HG02938 (cell line): ENCODE data around the gene NUP214.

ENCODE experiments used
- ATAC-seq: cut with Tn5 transposase; IDR thresholded peaks from one replicate; pipeline ENCODE4 v1.9.1; 2021; ENCODE audit warnings: mild to moderate bottlenecking, moderate library complexity; ENCODE audit not compliant: unreplicated experiment

The NUP214 gene

DNA sequence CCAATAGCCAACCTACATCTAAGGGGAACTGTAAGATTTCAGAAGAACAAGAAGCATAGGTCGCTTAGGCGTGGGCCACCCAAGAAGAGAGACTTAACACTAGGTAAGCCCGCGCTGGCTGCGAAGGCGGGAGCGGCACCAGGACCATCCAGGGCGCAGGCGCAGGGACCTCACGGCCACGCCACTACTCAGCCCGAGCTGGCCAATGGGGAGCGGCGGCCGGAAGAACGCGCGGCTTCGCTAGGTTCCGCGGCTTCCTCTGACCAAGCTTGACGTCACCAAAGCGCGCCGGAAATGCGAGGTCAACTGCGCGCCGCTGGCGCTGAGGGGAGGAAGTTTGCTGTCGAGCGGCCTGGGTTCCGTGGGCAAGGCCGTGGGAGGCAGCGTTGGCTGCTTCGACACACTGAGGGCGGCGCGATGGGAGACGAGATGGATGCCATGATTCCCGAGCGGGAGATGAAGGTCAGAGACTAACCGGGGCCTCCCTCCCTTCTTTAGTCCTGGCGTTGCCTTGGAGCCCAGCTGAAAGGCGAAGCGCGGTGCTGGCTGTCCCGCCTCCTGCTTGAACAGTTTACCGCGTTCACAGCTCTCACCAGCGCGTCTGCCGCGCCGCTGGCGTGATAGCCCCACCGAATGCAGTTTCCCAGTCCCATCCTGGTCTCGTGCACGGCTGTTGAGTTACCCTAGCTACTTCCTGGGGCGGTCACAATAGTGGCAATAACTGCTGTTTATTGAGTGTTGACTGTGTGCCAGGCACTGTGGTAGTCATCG lies at the start of gene NUP214:
NUP214 (plus strand) TSS at position 299 of the 771 bp plus-strand sequence; CDS start at position 418, 119 bp downstream.
- peak; percentile 92 for ATAC-seq

DNA sequence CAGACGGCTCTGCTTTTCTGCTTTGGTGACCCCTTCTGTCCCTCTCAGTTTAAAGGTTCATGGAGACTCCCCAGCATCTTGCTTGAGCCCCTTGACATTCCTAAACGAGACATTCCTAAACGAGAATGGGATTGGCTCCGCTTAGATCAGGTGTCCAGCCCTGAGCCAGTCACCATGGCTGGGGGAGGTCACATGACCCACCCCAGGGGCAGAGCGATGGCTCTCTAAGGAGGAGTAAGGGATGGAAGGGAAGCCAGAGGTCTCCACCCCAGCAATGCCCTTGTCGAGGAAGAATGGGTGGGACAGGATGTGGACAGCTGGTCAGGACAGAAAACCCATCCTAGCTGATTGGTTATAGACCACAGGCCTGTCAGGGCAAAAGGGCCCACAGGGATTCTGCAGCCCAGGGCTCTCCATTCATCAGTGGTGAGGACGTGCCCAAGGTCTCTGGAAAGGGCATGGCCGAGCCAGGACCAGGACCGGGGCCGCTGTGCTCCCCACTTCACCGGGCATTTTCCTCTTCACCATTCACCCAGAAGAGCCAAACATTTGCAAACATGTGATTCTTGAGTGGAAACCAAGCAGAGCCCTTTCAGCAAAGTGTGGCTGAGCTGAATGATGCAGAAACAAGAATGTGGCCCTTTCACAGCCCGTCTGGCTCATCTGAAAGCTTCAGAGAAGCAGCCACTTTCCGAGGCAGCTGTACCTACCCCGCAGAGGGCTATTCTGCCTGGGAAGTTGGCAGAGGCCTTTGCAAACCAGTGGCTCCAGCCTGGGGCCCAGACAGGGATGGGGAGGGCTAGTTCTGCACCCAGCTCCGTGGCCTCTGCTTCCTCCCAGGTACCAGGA lies 48.8 kb upstream of the NUP214 start:
- ATAC-seq = no peak

GRCh38 chr9:131078427-131079366 lies 46.7 kb upstream of the NUP214 start:
- no peak for ATAC-seq

DNA sequence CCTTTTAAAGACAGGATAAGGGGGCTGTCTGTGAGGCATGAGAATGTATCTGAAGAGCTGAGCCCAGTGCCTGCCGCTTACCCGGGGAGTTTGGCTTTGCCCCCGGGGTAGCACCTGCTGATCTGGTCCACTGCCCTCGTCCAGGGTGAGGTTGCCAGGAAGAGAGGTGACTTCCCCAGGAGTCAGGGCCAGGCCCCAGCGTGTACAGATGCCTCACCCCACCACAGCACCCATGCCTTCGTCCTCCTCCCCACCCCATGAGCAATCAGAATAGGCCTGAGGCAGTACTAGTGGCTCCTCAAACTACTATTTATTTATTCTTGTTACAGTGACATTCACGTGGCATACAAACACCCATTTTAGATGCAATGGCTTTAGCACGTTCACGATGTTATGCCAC lies 44.8 kb upstream of the NUP214 start:
- no peak for ATAC-seq

- ATAC-seq = no peak
These were observed 43.5 kb upstream of the NUP214 start for GRCh38 chr9:131081868-131082267.

DNA sequence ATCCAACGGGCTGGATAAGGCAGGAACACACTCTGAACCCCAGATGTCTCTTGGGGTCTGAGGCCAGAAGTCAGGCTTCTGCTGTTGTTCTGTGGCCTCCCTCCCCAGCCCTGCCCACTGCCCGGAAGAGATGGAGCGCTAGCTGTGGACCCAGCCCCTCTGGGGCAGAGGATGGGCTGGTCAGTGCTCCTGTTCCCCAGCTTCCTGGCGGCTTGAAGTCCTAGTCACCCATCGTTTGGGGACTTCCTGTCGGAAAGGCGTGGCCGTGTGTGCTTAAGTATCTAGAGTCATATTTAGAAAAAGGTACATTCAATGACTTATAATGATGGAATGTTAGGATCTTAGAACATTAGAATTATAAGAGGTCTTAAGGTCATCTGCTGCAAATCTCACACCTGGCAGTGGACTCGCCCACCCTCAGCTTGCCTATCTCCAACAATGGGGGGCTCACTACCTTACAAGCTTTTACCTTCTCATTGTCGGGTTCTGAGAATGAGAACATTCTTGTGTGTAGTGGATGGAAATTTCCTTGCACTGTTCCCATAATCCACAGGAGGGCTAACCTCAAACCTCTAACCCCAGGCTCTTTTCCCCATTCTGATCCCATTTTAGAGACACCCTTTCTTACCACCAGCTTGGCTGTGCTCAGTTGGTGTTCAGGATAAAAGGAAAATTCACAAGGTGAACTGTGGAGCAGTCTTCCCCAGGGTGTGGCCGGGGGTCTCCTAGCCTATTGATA lies 42.4 kb upstream of the NUP214 start:
- ATAC-seq = no peak

GRCh38 chr9:131084661-131085369 lies 40.6 kb upstream of the NUP214 start:
- ATAC-seq = no peak

GRCh38 chr9:131085370-131086122 lies 39.8 kb upstream of the NUP214 start:
- no peak for ATAC-seq

GRCh38 chr9:131087354-131087893 lies 38.0 kb upstream of the NUP214 start:
- no peak for ATAC-seq

DNA sequence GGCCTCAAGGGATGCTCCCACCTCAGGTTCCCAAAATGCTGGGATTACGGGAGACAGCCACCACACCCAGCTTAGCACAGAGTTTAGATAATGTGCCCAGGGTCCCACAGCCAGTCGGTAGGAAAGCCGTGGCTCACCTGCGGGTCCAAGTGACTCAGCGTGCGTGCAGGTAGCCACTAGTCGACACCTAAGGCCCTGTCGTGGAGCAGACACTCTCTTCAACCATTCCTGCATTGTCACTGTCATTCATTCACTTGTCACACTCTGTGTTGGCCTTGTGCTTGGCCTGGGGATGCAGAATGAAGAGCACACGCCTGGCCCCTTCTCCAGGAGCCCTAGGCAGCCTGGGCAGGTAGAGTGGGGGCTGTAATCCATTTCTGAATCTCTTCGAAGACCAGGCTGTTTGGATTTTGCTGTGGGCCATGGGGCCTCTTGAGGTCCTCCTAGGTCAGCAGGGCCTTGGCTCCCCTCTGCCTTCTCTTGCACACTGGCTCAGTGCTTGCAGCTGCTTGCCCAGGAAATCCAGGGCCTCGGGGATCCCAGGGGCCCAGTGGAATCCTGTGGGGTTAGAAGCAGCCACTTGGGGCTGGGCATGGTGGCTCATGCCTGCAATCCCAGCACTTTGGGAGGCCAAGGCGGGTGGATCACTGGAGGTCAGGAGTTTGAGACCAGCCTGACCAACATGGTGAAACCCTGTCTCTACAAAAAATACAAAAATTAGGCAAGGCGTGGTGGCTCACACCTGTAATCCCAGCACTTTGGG lies 35.2 kb upstream of the NUP214 start:
- no peak for ATAC-seq

GRCh38 chr9:131091352-131091992 lies 33.9 kb upstream of the NUP214 start:
- no peak for ATAC-seq

GRCh38 chr9:131092030-131092429 lies 33.4 kb upstream of the NUP214 start:
- ATAC-seq = no peak

DNA sequence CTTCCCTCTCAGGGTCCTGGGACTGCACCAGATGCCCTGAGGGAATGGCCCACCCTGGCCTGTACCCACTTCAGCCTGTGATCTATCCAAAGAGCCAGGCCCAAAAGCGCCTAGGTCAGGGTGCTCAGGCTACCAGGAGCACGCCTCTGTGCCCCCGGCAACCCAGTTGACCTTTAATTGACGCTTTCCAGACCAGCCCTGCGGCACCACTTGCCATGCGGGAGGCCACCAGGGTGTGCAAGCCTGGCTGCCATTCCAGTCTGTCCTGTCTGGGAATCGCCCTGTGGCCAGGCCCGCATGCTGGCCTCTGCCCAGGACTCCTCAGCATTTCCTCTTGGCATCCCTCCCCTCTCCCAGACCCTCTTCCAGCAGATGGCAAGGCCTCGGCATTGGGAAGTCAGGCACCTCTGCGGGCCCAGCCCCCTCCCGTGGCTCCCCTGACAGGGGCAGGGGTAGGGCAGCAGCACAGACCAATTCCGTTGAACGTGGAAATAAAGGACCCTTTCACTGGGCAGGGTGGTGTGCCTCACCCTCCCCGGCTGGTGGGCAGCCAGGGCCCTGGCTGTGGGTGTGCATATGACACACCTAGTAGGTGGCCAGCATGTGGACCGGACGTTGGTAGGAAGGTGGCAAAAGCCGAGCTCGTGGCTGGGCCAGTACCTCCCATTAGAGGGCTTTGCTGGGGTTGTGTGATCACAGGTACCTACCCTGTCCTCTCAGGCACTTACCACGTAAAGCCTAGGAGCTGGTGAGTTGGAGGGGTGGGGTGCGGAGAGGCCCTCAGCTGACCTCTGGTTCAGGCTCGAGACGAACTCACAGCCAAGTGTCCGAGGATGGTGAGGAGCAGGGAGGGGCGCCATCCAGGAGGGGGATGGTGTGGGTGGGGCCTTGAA lies 32.6 kb upstream of the NUP214 start:
- ATAC-seq = no peak

GRCh38 chr9:131094015-131094414 lies 31.4 kb upstream of the NUP214 start:
- ATAC-seq = no peak

GRCh38 chr9:131094622-131095021 lies 30.8 kb upstream of the NUP214 start:
- ATAC-seq = no peak

GRCh38 chr9:131095666-131096268 lies 29.6 kb upstream of the NUP214 start:
- no peak for ATAC-seq
